ACHN (cell line): Measurements from ENCODE around the gene ADCY10.
"Not testable (repeated sequence)": the region's sequence is repeated elsewhere in the genome, so short reads cannot be mapped to it uniquely, and the experiment has no call there.

Experiments used
- DNase-seq: peaks from one replicate; pipeline ENCODE4 v3.0.0-alpha.2; 2015
- in situ Hi-C: cut with HindIII; loops from 2 replicates; pipeline ENCODE4 v1.10.0; 2017; ENCODE audit warnings: low sequenced_read_pairs, low pct_ligation_motif_present, low pct_unique_long_range_greater_than_20kb

The ADCY10 gene

DNA sequence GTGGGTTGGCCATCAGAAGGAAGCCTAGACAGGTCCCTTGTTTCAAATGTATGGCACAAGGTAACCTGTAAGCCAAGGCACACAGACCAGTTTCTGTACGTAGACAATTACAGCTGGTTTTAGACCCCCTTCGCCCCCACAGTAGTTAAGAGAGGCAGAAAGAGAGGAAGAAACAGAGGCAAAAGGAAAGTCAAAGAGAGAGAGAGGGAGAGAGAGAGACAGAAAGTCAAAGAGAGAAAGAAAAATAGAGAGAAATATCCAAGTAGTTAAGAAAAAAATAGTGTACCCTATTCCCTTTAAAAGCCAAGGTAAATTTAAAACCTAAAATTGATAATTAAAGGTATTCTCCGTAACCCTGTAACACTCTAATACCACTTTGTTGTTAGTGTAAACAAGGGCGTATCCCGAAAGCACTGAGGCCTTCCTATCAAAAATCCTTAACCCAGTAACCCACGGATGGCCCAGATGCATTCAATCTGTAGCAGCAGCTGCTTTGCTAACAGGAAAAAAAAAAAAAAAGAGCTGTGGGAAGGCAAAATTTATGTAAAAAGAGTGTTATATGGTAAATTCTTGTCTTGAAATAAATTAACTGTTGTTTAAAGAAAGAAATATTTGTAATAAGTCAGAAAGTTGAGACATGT lies 49.4 kb downstream of the ADCY10 start:
- DNase-seq, result no peak
- in situ Hi-C loops, result no loop called here

DNA sequence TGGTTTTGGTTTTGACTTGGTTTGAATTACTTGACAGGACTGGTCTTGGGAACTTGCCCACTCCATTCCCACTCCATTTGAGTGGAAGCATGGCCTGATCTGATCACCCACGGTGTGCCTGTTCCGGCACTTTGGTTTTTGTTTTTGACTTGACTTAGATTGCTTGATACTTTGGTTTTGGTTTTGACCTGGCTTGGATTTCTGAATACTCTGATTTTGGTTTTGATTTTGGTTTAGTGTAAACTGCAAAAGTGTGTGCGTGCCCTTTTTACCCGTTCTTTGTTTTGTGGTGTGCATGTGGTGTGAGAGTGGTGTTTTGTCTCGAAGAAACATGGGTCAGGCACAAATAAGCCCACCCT lies 50.0 kb downstream of the ADCY10 start:
- no peak for DNase-seq
- in situ Hi-C loops, result no loop called here

DNA sequence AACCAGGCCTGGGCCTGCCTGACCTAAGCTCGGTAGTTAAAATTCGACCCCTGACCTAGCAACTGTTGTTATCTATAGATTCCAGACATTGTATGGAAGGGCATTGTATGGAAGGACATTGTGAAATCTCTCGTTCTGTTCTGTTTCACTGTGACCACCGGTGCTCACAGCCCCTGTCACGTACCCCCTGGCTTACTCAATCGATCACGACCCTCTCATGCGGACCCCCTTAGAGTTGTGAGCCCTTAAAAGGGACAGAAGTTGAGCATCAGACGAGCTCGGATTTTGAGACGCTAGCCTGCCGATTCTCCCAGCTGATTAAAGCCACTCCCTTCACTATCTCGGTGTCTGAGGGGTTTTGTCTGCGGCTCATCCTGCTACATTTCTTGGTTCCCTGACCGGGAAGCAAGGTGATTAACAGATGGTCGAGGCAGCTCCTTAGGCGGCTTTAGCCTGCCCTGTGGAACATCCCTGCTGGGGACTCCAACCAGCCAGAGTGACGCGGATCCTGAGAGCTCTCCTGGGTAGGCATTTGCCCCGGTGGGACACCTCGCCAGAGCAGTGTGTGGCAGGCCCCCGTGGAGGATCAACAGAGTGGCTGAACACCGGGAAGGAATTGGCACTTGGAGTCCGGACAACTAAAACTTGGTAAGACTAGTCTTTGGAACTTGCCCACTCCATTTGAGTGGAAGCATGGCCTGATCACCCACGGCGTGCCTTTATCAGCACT lies 50.6 kb downstream of the ADCY10 start:
- in situ Hi-C loops, DNase-seq: not testable (repeated sequence)

DNA sequence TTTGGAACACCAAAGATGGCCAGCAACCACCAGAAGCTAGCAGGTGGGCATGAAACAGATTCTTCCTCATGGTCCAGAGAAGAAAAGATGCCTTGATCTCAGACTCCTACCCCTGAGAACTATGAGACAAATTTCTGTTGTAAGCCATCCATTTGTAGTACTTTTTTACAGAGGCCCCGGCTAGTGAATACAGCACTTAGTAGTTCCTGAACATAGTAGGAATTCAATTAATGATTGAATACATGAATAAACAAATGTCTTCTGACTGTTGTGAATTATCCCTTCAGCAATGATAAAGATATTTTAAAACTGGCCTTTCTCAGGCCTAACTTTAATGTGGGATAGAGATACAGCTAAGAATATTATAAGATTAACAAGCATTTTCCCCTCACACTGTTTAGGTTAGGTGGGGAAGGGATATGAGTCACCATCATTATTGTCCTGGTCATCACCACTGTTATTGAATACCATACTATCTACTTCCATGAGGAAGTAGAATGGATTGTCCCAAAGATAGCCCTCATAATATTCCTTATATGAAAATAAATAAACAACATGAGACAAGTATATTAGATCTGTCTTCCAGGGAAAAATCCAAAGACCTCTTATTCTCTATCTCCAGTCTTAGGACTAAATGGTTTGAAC lies 51.4 kb downstream of the ADCY10 start:
- DNase-seq, result no peak
- in situ Hi-C loops, result no loop called here

DNA sequence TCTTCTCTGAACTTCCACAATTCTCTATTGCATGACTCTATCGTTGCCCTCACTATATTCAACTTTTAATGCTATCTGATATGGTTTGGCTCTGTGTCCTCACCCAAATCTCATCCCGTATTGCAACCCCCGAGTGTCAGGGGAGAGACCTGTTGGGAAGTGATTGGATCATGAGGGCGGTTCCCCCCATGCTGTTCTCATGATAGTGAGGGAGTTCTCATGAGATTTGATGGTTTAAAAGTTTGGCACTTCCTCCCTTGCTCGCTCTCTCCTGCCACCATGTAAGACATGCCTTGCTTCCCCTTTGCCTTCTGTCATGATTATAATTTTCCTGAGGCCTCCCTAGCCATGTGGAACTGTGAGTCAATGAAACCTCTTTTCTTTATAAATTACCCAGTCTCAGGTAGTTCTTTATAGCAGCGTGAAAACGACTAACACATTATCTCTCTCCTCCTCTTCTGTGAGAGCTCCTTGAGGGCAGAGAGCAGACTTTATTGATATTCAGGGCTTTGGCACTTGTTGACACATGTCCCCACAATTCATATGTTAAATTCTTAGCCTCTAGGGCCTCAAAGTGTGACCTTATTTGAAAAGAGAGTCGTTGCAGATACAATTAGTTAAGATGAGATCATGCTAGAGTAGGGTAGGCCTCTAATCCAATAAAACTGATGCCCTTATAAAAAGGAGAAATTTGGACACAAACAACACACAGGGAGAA lies 52.1 kb downstream of the ADCY10 start:
- in situ Hi-C loops, result no loop called here
- DNase-seq, result no peak

DNA sequence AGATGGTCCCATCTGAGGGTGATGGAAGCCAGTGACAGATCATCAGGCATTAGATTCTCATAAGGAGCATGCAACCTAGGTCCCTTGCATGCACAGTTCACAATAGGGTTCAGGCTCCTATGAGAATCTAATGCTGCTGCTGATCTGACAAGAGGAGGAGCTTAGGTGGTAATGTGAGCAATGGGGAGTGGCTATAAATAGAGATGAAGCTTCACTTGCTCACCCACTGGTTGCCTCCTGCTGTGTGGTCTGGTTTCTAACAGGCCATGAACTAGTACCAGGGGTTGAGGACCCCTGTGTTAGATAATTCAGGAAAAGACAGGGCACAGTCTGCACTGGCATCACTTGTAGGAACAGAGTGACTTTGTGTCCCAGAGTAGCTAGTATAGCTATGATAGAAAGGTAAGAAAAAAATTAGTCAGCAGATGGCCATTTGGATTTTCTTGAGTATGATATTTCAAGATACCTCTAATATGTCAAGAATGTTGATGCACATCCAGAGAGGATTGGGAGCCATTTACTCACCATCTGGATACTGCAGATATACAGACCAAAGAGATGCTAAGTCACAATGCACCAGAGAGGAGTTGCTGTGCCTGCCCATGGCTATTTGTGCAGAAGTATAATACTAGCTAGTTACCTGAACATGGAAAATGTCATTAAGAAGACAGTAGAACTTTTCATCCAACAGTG lies 53.6 kb downstream of the ADCY10 start:
- in situ Hi-C loops, result no loop called here
- DNase-seq, result no peak

DNA sequence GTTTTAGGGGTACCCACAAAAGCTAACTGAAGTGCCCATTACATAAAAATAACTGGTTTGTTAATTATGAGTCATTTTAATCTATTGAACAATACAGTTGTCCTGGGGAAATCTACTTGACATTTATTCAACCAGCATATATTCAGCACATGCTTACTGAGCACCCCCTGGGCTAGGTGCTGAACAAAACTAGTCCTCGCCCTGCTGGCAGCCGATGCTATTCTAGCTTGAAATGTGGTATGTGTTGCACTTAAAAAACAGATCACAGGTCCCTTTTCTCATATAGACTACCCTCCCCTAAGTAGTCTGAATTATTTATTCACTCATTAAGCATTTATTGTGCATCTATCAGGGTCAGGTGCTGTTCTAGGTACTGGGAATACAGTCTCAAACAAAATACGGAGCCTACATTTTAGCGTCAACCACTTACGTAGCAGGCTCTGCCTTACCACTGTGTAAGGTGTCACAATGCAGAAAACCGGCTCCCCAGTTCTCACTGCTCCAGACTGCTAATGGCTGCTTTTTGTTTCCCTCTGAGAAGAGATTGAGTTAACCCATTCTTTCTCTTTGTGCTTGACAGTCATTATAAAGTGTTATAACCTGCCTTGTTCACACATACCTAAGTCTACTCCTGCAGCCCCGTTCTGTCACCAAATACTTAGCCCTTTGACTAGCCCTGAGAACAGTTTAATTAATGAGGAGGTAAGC lies 57.1 kb downstream of the ADCY10 start:
- DNase-seq, result no peak
- in situ Hi-C loops, result no loop called here

DNA sequence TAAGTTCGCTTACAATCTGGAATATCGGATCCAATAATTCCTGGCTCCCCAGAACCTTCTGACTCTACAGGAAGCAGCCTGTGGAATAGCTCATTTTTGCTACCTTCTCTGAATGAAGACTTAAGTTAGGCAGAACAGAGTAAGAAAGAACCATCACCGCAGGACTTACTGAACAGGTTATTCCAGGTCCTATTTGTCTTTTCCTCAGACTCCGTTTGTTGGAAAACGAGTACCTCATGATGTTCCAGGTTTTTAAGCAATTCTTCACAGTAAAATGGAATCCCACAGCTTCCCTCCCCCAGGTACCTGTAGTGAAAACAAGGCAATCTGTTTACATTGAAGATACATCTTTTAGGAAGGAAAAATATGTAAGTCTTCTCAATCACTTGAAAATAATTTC lies 59.8 kb downstream of the ADCY10 start:
- in situ Hi-C loops, result no loop called here
- DNase-seq, result no peak

DNA sequence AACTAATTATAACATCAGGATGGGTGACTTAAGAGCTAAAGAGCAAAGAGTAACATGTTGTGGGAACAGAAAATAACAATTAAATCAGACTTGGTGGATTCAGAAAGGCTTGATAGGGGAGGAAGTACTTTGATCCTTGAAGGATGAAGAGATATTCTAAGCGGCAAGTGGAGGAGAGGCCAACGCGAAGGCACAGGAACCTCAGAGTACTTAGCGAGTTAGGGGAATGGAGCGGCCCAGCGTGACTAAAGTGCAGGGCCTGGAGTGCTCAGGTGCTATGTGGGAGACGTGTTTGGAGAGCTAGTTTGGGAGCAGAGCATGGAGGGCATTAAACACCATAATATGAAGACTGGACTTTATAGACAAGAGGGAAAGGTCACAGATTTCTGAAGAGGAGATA lies 64.3 kb downstream of the ADCY10 start:
- in situ Hi-C loops, result no loop called here
- DNase-seq, result no peak

DNA sequence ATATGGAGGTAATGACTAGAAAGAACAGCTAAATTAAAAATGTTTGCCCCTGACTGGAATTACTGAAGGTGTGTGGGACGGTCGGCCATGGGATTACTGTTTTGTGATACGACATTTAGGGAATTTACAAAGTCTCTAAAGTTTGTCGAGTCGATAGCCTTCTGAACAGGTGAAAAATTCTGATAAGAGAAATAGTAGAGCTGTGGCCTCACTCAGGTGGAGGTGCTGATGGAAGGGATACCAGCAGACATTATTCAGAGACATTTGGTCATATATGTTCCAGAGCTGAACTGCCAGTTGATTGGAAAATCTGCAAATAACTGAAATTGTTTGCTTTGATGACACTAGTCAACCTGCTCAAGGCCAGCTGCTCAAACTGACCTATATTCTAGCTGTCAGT lies 71.1 kb downstream of the ADCY10 start:
- DNase-seq, result no peak
- in situ Hi-C loops, result no loop called here

DNA sequence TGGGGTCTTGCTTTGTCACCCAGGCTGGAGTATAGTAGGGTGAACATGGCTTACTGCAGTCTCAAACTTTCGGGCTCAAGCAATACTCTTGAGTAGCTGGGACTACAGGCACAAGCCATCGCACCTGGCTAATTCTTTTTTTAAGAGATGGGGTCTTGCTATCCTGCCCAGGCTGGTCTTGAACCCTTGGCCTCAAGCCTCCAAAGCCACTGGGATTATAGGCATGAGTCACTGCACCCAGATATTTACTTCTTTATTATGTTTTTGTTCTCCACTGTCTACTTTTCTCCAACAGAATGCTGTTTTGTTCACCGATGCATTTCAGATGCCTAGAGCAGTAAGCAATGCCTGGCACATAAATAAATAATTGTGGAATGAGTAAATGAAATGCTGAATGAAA lies 72.4 kb downstream of the ADCY10 start:
- DNase-seq, result no peak
- in situ Hi-C loops, result no loop called here

DNA sequence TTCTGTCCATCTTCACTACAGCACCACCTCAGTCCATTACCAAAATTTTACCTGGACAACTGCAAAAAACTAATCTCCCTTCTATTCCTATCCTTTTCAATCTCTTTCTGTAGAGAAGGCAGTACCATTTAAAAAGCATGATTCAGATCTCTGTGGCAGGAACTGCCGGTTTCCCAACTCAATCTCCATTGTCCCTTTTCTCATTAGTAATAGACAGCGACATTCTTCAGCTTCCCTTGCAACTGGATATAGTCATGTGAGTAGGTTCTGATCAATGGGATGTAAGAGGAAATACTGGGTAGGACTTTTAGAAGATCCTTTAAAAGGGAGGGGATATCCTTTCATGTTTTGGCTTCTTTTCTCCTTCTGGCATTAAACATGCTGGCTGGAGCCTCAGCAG lies 74.9 kb downstream of the ADCY10 start:
- in situ Hi-C loops, result no loop called here
- DNase-seq, result no peak

DNA sequence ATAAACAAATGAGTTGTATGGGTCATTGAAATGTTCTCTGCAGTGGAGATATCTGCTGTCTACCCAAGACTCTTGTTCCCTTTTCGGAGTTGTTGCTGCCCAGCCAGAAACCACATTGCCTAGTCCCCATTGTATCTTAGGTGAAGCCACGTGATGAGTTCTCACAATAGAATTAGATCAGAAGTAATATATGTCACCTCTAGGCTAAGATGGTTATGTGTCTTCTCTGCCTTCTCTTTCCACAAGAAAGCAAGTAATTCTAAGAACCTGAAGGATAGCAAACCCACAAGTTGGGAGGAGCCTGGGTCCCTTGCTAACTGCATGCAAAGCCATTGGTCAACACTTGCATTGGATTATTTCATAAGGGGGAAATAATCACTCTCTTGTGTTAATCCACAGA lies 76.6 kb downstream of the ADCY10 start:
- no peak for DNase-seq
- in situ Hi-C loops, result no loop called here

DNA sequence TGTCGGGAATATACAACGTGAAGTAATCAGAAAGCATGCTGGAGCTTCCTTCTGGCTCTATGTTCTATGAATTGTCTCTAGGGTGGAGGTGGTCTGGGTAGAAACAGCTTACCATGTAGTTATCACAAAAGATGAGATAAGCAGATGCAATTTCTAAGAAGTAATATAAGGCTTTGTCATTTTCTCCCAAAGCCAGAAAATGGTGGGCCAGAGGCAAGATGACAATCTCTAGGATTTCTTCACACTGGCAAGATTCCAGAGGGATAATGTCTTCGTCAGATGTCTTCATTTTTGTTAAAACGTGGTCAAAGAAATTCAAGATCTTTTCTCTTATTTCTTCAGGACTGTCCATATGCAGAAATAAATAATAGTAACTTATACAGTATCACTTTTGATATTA lies 77.7 kb downstream of the ADCY10 start:
- in situ Hi-C loops, result no loop called here
- no peak for DNase-seq

DNA sequence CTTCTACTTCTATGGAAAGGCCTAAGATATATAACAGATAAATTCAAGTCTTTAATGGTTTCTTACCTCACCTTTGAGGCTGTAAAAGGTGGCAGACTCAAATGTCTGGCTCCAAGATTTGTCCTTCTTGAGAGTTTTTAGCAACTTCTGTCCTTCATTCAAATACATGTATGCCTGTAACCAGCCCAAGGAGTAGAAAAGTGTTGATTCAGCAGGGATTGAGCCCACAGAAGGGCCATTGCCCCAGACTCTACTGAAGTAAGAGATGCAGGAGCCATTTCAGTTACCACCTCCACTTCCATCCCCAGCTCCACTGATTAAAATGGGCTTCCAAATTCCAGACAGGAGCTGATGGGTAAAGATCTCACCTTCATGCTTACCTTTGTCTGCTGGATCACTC lies 80.0 kb downstream of the ADCY10 start:
- DNase-seq, result no peak
- in situ Hi-C loops, result no loop called here

DNA sequence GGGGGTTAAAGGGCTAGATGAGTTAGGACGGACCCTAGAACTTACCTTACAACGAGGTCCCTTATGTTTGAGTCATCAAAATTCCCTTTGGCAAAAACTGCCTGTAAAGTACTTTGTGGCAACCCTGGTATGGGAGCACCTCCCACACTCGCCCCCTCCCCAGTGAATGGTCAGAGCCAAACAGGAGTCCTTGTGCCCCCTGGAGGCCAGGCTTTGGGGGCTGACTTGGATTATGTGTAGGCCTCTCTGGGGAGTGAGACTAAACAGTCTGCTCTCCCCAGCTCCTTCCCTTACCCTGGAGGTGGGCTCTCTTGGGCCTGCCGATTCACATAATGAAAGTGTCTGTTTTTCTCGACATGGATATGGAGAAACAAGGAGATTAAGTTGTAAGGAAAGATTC lies 81.2 kb downstream of the ADCY10 start:
- in situ Hi-C loops, result no loop called here
- DNase-seq, result no peak

DNA sequence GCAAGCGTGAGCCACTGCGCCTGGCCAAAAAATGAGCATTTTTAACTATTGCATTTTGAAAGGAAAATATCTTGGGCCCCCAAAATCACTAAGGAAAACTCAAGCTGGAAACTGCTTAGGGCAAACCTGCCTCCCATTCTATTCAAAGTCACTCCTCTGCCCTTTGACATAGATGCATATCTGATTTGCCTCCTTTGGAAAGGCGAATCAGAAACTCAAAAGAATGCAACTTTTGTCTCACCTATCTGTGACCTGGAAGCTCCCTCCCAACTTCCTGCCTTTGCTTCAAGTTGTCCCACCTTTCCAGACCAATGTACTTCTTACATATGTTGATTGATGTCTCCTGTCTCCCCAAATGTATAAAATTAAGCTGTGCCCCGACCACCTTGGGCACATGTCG lies 83.3 kb downstream of the ADCY10 start:
- DNase-seq, in situ Hi-C loops: not testable (repeated sequence)

DNA sequence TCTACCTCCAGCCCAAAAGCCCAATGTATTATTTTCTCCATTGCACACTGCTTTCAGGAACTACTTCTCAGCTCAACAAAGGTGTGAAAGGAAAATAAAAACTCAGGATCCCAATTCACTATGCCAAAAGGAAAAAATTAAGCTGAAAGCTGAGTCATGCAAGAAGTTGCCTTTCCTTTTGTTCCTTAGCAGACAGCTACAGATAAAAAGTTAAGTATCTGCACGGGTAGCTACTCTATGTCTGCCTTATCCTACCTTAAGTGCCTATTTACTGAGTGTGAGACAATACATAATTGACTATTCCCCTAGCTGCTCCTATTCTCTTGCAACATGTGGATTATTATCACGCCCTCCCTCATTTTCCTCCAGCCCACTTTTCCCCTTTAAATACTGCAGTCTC lies 84.1 kb downstream of the ADCY10 start:
- DNase-seq, result no peak
- in situ Hi-C loops, result no loop called here
